ENCODE measurements around the gene LHX3. TPM values are rescaled to one million over a fixed set of nuclear protein-coding genes. Genes with fewer than 3 reads are reported as not detected.

The LHX3 gene
- total and polyA plus RNA-seq, 10 of the 15 experiments (the other 5 are each of a cell fraction or from before 2014, with no cell fraction given): not detected

DNA sequence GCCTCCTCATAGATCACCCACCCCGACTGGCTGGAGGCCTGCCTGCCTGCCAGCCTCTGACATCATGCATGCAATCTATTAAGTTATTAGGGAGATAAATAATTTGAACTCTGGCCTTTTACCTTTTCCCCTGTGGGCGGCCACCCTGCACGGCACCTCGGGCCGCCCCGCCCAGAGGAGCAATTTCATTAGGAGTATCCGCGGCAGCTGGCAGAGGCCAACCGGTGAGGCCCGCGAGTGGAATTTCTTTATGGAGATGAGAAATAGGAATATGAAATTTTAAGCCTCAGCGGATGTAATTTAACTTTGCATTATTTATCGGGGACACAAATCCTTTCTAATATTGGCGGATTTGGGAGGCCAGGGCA is 22.5 kb downstream of the LHX3 start (continued):
- TF ChIP-seq BRCA1 (IDR thresholded peaks at IDR 0.05; ENCODE audit: low read depth, low read length) (no peak), YY1 (IDR thresholded peaks at IDR 0.05; ENCODE audit: low read depth, low read length) (no peak)

DNA sequence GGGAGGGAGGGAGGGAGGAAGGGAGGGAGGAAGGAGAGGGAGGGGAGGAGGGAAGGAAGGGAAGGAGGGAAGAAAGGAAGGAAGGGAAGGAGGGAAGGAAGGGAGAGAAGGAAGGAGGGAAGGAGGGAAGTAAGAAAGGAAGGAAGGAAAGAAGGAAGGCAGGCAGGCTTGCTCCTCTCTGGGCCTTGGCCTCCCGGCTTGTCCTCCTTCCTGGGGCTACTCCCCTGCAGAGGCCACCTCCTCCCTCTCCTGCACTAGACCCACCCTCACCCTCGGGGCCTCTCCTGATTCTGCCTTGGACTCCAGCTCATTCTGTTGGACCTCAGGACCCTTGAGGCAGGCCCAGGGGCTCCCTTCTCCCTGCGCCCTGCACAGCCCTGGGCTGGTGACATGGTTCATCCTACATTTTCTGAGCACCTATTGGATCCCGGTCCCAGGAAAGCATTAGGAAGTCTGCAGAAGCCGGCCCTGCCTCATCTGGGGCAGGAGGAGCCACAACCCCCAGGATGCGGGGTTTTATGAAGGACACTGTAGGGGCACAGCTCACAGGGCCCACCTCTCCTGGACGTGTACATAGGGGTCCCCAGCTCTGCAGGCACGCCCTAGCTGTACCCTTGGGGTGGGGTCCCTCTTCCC is 23.0 kb downstream of the LHX3 start:
- CTCF ChIA-PET: no interaction called here
- Histone ChIP-seq H3K4me1 (ENCODE audit: control insufficient read depth, insufficient read depth, low read length) (no peaks in the 10 kb centered on the region), H3K79me2 (ENCODE audit: control insufficient read depth, insufficient read depth, low read length) (no peaks in the 10 kb centered on the region), H3K27me3 (replicated peaks in 1 of 2; ENCODE audit: control insufficient read depth in 2 of 2, insufficient read depth in 2 of 2, low read length in 1 of 2) (no peaks in the 10 kb centered on the region; a peak in 1 of 4 replicates), H3K27ac (ENCODE audit: control insufficient read depth, insufficient read depth) (no peak overlapping the region), H3K36me3 (ENCODE audit: control insufficient read depth in 2 of 2, insufficient read depth in 2 of 2, low read length in 1 of 2) (no peaks in the 10 kb centered on the region), H2AFZ (ENCODE audit: control insufficient read depth, low read depth, low read length) (no peak overlapping the region), H4K20me1 (ENCODE audit: control insufficient read depth, insufficient read depth) (no peaks in the 10 kb centered on the region), H3K9me3 (replicated peaks; ENCODE audit: control insufficient read depth, insufficient read depth, low read length) (no peaks in the 10 kb centered on the region), H3K4me3 (no peak overlapping the region), H3K4me2 (ENCODE audit: control insufficient read depth, insufficient read depth) (no peak overlapping the region), H3K9ac (ENCODE audit: control insufficient read depth, insufficient read depth, low read length) (no peak overlapping the region)
- intact Hi-C loops (cut with micrococcal nuclease; ENCODE audit: unreplicated experiment) (no loop called here), in situ Hi-C loops (cut with MboI) (no loop called here)
- 16% methylated on average over 8 of the region's 8 CpGs for WGBS (ENCODE audit: insufficient coverage, insufficient replicate concordance, low lambda C conversion rate, missing lambda C conversion rate)
- POLR2A ChIA-PET: no interaction called here
- SMC1A ChIA-PET (ENCODE audit: uncharacterized antibody, unreplicated experiment): no interaction called here
- DNase-seq (ENCODE audit: low read depth, low spot score) (no peak), ATAC-seq (no peak), FAIRE-seq (no peak)
- BruUV-seq (replicated peaks): no TSS peak
- RAD21 ChIA-PET (ENCODE audit: unreplicated experiment): no interaction called here
- TF ChIP-seq STAT1 (conservative IDR thresholded peaks at IDR 0.05): no peak
- no peak for TF ChIP-seq RUNX3 (IDR thresholded peaks at IDR 0.05; ENCODE audit: low read length)
- no peak for TF ChIP-seq TCF12 (IDR thresholded peaks at IDR 0.05; ENCODE audit: low read depth, low read length)
- no peak for TF ChIP-seq SIX5 (IDR thresholded peaks at IDR 0.05; ENCODE audit: low read depth, low read length, severe bottlenecking)
- TF ChIP-seq SMAD1 (IDR thresholded peaks at IDR 0.05; ENCODE audit: low read depth, partially characterized antibody): no peak
- TF ChIP-seq SREBF2 (IDR thresholded peaks at IDR 0.05; ENCODE audit: low read length): no peak
- no peak for TF ChIP-seq USF1 (IDR thresholded peaks at IDR 0.05; ENCODE audit: borderline replicate concordance, extremely low read length, insufficient read depth, low read depth, low read length)
- TF ChIP-seq, protein P1, sequence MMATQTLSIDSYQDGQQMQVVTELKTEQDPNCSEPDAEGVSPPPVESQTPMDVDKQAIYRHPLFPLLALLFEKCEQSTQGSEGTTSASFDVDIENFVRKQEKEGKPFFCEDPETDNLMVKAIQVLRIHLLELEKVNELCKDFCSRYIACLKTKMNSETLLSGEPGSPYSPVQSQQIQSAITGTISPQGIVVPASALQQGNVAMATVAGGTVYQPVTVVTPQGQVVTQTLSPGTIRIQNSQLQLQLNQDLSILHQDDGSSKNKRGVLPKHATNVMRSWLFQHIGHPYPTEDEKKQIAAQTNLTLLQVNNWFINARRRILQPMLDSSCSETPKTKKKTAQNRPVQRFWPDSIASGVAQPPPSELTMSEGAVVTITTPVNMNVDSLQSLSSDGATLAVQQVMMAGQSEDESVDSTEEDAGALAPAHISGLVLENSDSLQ (IDR thresholded peaks at IDR 0.05): no peak
- TF ChIP-seq ZNF24 (IDR thresholded peaks at IDR 0.05): no peak
- no peak for TF ChIP-seq CBFB (IDR thresholded peaks at IDR 0.05; ENCODE audit: low read depth)
- TF ChIP-seq, protein P2, sequence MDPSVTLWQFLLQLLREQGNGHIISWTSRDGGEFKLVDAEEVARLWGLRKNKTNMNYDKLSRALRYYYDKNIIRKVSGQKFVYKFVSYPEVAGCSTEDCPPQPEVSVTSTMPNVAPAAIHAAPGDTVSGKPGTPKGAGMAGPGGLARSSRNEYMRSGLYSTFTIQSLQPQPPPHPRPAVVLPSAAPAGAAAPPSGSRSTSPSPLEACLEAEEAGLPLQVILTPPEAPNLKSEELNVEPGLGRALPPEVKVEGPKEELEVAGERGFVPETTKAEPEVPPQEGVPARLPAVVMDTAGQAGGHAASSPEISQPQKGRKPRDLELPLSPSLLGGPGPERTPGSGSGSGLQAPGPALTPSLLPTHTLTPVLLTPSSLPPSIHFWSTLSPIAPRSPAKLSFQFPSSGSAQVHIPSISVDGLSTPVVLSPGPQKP (IDR thresholded peaks at IDR 0.05; ENCODE audit: low read depth, low read length): no peak
- no peak for TF ChIP-seq SUPT20H (IDR thresholded peaks at IDR 0.05; ENCODE audit: borderline replicate concordance, control insufficient read depth, low read depth, low read length)

Data from GM12878 (cell line).